ENCODE measurements around the gene MRPL18.
"Not testable (repeated sequence)": the region's sequence is repeated elsewhere in the genome, so short reads cannot be mapped to it uniquely, and the experiment has no call there.

GRCh38 chr6:159794976-159795375 lies 4.7 kb downstream of the MRPL18 start:
- TF ChIP-seq, protein P1, sequence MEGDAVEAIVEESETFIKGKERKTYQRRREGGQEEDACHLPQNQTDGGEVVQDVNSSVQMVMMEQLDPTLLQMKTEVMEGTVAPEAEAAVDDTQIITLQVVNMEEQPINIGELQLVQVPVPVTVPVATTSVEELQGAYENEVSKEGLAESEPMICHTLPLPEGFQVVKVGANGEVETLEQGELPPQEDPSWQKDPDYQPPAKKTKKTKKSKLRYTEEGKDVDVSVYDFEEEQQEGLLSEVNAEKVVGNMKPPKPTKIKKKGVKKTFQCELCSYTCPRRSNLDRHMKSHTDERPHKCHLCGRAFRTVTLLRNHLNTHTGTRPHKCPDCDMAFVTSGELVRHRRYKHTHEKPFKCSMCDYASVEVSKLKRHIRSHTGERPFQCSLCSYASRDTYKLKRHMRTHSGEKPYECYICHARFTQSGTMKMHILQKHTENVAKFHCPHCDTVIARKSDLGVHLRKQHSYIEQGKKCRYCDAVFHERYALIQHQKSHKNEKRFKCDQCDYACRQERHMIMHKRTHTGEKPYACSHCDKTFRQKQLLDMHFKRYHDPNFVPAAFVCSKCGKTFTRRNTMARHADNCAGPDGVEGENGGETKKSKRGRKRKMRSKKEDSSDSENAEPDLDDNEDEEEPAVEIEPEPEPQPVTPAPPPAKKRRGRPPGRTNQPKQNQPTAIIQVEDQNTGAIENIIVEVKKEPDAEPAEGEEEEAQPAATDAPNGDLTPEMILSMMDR (IDR thresholded peaks at IDR 0.05): not testable (repeated sequence)
- not testable (repeated sequence) for TF ChIP-seq POLR2A (IDR thresholded peaks at IDR 0.05)
